Raji (cell line): Measurements from ENCODE around the gene TRA2B.

Experiments used
- POLR2A ChIP-seq: IDR thresholded peaks from 2 replicates; pipeline ENCODE4 v1.6.1; 2011; ENCODE audit warnings: low read depth, low read length, control low read depth; ENCODE audit not compliant: insufficient read depth

The TRA2B gene

GRCh38 chr3:185960522-185961288 is 22.9 kb upstream of the TRA2B start:
- TF ChIP-seq POLR2A = no peak

DNA sequence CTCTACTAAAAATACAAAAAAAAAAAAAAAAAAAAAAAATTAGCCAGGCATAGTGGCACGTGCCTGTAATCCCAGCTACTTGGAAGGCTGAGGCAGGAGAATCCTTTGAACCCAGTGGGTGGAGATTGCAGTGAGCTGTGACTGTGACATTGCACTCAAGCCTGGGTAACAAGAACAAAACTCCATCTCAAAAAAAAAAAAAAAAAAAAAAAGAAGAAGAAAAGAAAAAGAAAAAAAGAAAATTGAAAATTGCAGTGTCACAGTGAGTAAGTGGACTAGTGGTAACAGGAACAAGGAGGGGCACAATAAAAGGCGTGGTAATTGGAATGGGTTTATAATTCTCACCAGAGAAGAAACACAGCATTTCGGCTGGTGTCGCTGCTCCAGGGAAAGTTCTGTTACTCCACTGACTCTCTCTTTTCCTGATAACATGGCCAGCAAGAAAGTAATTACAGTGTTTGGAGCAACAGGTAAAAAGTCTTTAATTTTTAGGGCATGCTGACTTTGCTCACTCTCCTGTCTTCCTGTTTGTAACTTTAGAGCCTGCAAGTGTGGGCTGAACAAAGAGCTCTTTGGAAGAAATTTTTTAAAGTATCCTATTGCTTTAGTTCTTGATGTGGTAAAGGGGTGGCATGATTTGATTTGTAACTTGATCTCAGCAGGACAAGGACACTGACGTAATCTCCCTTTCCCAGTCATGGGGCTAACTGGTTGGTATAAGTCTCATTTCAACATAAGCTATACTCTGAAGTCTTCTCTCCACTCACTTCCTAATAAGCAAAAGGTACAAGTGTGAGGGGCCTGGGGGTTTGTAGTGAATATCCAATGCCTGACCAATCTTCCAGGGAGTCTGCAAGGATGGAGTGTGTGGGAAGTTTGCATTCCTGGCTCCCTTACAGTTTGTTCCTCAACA is 22.1 kb upstream of the TRA2B start:
- no peak for TF ChIP-seq POLR2A

DNA sequence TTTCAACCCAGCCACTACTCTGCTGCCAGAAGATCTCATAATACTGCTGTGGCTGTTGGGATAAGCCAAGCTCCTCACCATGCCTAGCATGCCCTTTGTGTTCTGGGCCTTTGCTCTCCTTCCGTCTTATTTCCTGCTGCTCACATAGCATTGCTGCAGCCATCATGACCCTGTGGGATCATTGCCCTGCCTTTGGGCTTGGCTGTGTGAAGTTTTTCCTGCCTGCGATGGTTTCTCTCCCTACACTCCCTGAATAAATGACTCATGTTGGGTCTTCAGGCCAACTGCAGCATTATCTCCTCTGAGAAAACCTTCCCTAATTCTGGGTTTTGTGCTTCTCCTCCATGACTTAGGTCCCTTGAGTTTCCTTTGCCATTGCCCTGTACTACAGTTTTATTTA is 20.8 kb upstream of the TRA2B start:
- no peak for TF ChIP-seq POLR2A

DNA sequence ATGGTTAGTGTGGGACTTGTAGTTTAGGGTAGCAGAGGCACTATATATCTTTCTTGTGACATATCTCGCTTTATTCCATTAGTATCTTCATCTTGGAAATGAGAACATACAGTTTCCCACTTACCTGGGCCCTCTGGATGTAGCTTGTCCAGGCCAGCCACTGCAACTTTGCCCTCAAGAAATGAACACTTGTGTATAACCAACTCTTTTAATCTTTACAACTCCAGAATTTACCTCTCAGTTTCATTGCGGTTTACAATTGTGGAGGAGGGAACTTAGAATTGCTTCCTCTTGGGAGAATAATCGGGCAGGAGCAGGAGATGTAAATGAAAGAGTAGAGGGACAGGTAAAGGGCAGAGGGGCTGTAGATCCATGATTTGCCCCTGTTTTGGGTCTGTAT is 18.4 kb upstream of the TRA2B start:
- TF ChIP-seq POLR2A = no peak

GRCh38 chr3:185954366-185954723 is 16.5 kb upstream of the TRA2B start:
- TF ChIP-seq POLR2A = no peak

GRCh38 chr3:185950728-185951127 is 12.9 kb upstream of the TRA2B start:
- TF ChIP-seq POLR2A = no peak

- TF ChIP-seq POLR2A = no peak
Observed at GRCh38 chr3:185949515-185949914, 11.7 kb upstream of the TRA2B start.

GRCh38 chr3:185948292-185948691 is 10.5 kb upstream of the TRA2B start:
- no peak for TF ChIP-seq POLR2A

DNA sequence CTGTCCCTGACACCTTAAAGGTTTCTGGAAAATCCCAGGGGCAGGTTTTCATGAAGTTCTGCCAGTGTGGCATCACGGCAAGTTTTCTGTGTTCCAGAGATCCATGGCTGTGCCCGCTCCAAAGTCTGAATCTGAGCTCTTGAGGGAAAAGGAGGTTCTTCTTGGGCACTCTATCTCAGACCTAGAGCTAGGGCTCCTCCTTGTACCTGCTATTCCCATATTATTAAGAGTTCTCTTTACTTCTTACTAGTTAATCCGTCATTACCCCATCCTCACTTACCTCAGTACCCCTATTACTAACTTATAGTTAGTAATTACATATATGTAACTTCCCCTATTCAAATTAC is 5.9 kb upstream of the TRA2B start:
- TF ChIP-seq POLR2A = no peak

GRCh38 chr3:185942907-185943759 is 5.3 kb upstream of the TRA2B start:
- no peak for TF ChIP-seq POLR2A

DNA sequence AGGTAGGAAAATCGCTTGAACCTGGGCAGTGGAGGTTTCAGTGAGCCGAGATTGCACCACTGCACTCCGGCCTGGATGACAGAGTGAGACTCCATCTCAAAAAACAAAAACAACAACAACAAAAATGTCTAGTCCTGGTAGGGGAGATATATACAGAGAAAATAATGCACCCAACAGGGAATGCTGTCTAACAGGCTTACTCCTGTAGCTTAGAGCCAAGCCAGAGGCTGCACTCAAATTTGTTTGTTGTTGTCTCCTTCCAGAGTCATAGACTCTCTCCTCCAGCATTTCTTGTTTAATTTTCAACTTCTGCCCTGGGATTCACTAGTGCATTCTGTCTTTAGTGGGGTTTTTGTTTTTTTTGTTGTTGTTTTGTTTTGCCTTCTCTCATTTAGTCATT is 4.6 kb upstream of the TRA2B start:
- TF ChIP-seq POLR2A = no peak

DNA sequence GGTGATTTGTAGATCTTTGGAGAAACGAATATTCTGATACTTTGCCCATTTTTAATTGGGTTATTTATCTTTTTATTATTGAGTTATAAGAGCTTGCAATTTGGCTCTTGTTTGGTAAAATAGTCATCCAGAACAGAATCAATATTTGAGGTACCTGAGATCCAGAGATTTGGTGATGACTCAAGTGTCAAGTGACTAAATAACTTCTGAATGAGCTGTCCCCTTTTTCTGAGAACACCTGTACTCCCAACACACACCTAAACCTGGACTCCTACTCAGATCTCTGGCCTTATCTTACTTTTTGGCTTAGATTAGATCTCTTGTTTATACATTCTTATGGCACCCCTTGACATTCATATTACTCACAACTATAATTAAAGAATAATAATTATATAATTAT is 3.1 kb upstream of the TRA2B start:
- TF ChIP-seq POLR2A = no peak

- no peak for TF ChIP-seq POLR2A
Observed at GRCh38 chr3:185939721-185940120, 1.9 kb upstream of the TRA2B start.

- no peak for TF ChIP-seq POLR2A
Observed at GRCh38 chr3:185936814-185937688, 763 bp downstream of the TRA2B start.

GRCh38 chr3:185936273-185936629 is 1.6 kb downstream of the TRA2B start:
- TF ChIP-seq POLR2A = no peak
